ENCODE results near the gene PEAK3.

DNA sequence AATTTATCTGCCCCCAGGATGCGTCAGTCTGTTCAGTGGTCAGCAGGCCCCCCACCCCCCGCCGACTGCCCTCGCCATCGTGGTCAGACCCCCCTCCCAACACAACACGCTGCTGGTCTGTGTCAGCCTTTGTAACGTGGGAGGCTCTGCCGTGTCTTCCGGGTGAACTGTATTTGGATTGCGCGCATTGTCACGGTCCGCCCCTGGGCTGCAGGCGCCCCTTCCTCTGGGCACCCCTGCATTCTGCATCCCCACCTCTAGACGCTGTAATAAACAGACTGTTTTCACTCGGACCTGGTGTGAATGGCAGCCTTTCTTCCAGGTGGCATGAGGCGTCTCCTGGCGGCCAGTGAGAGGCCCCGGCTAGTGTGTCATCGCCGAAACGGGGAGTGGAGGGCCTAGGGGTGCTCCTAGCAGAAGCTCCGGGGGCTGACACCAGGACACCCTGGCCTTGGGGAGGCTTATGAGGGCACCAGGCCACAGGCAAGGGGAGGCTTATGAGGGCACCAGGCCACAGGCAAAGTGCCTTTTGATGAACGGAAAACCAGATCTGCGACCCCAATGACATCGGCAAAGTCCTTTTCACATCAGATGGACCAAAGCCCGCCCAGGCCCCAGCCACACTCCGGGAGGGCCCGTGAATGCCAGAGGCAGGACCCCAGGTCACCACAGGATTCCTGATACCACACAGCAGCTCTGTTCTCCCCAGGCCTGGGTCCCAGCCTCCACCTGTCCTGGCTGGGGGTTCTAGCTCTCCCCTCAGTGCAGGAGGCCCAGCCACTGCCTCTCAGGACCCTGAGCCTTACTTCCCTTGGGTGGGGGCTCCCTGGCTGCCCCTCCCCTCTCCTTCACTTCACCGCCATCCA, 49.5 kb downstream of the PEAK3 start:
- TF ChIP-seq, protein P1, sequence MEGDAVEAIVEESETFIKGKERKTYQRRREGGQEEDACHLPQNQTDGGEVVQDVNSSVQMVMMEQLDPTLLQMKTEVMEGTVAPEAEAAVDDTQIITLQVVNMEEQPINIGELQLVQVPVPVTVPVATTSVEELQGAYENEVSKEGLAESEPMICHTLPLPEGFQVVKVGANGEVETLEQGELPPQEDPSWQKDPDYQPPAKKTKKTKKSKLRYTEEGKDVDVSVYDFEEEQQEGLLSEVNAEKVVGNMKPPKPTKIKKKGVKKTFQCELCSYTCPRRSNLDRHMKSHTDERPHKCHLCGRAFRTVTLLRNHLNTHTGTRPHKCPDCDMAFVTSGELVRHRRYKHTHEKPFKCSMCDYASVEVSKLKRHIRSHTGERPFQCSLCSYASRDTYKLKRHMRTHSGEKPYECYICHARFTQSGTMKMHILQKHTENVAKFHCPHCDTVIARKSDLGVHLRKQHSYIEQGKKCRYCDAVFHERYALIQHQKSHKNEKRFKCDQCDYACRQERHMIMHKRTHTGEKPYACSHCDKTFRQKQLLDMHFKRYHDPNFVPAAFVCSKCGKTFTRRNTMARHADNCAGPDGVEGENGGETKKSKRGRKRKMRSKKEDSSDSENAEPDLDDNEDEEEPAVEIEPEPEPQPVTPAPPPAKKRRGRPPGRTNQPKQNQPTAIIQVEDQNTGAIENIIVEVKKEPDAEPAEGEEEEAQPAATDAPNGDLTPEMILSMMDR (IDR thresholded peaks at IDR 0.05) = no peak
- no peak for TF ChIP-seq POLR2A (IDR thresholded peaks at IDR 0.05)
